Measurements from ENCODE around the gene ZNF22.

ZNF22 gene

GRCh38 chr10:45053569-45054100 is 52.9 kb downstream of the ZNF22 start:
- no peaks in the 10 kb centered on the region for H3K27me3 ChIP-seq (replicated peaks; ENCODE audit: control insufficient read depth, insufficient read depth, low read length)
- no peak for DNase-seq (ENCODE audit: extremely low read depth, insufficient read length)
- H3K36me3 ChIP-seq (ENCODE audit: control insufficient read depth, insufficient read depth, low read length), result no peaks in the 10 kb centered on the region
- no peak overlapping the region for H3K4me3 ChIP-seq (replicated peaks; ENCODE audit: low read depth, low read length)
- no peak for TF ChIP-seq CTCF (IDR thresholded peaks at IDR 0.05; ENCODE audit: insufficient read depth, low read length, poor library complexity, severe bottlenecking)
